Measurements from ENCODE around the gene LARGE2.
A peak's percentile ranks its signal among the peaks of the same experiment; 100 is the strongest.

The LARGE2 gene

DNA sequence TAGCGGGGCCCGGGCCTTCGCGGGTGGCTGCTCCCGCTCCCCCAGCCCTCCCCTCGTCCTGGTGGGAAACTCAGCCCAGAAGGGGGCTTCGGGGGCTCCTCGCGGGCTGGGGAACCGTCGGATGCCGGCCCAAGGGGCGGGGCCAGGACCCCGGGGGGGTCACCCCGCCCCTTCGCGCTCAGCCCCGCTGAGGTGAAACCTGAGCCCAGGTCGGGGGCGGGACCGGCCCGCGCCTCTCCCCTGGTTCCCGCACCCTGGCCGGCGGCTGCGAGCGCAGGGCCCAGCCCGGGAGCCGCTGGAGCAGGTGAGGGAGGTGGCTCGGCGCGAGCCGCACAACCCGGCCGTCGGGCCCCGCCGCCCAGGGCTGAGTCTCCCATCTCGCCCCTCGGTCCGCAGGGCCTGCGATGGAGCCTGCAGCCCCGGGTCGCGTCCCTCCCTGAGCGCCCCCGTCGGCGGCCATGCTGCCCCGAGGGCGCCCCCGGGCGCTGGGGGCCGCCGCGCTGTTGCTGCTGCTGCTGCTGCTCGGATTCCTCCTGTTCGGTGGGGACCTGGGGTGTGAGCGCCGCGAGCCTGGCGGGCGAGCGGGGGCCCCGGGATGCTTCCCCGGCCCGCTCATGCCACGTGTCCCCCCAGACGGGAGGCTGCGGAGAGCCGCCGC is at the start of gene LARGE2:
Gene LARGE2 (plus strand): TSS at position 232 of the 658 bp plus-strand sequence. CDS start 227 bp downstream, at position 459.
- DNase-seq (ENCODE audit: low spot score): no peak

GRCh38 chr11:45876401-45876800 is 46.1 kb upstream of the LARGE2 start:
- no peak for DNase-seq (ENCODE audit: low spot score)

DNA sequence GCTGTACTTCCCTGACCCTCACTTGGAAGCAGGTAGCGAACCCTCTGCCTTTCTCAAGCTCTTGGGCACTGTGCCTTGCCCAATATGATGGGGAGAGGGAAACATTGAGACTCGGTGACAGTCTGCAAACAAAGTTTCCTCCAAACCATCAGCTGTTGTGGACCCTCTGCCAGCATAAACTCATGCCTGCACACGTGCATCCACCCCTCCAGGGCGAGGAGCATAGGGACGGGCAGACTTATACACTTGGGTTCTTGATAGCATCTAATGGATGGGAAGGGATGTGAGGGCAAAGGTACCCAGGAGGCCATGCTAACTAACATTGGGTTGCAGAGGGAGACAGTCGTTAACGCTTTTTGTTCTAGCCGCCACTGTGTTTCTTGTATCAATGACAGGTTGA is 45.2 kb upstream of the LARGE2 start:
- no peak for DNase-seq (ENCODE audit: low spot score)

- no peak for DNase-seq (ENCODE audit: low spot score)
Measured at GRCh38 chr11:45877845-45878244, 44.6 kb upstream of the LARGE2 start.

DNA sequence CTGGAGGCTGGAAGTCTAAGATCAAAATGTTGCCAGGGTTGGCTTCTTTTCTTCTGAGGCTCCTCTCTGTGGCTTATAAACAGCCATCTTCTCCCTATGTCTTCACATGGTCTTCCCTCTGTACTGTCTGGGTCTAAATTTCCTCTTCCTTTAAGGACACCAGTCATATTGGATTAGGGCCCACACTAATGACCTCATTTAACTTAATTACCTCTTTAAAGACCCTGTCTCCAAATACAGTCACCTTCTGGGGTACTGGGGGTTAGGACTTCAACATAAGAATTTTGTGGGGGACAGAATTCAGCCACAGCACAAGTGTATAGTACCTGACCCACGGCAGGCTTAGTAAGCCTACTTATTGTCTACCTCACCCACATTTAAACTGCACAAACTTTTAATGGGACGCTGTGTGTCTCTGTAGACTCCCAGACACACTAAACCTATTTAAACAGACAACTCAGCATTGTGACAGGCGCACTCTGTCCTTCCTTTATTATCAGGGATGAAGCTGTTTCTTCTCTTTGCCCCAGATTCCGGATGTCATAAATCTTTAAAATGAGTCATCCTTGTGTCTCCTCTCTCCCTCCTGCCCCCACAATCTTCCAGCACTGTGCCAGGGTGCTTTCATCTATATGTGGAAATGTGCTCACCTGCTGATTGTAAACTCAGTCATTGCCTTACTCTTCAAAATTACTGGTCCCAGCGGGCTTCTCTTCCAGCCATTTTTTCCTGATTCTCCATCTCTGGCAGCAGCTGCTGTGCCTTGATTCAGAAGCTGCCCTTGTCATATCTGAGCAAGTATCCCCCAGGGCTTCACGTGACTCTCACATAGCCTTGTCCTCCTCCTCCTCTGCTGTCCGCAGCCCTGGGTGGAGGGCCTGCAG is 42.4 kb upstream of the LARGE2 start:
- DNase-seq (ENCODE audit: low spot score): no peak

DNA sequence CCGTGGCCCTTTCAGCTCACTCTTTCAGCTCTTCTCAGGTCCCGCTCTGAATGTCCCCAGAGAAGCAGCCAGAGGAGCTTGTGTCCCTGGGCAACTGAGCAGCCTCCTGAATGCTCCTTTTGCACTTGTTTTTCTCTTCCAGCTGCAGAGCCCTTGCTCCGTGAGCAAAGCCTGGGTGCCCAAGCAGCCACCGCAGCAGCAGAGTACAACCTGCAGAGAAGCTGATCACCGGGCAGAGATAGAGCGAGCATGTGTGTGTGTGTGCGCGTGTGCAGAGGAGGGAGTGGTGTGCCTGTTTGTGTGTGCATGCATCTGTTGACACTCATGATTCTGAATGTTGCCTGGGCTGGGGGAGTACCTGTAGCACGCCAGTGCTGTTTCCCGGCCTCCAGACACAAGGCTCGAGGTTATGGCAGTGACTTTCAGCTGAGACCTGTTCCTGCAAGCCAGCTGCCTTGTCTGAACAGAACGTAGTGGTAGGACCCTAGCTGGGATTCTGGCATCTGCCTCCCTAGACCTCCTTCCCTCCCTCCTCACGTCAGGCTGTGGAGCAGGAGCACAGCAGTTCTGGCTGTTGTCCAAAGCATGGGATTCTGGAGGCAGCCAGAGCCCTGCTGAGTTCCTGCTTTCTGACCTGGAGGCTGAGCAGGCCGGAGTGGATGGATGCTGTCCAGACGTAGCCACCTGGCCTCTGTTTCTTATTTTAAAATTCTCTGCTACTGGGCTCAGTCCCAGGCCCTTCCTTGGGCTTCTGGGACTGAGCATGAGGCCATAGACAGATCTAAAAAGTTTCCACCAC is 41.5 kb upstream of the LARGE2 start:
- DNase-seq (ENCODE audit: low spot score): no peak

DNA sequence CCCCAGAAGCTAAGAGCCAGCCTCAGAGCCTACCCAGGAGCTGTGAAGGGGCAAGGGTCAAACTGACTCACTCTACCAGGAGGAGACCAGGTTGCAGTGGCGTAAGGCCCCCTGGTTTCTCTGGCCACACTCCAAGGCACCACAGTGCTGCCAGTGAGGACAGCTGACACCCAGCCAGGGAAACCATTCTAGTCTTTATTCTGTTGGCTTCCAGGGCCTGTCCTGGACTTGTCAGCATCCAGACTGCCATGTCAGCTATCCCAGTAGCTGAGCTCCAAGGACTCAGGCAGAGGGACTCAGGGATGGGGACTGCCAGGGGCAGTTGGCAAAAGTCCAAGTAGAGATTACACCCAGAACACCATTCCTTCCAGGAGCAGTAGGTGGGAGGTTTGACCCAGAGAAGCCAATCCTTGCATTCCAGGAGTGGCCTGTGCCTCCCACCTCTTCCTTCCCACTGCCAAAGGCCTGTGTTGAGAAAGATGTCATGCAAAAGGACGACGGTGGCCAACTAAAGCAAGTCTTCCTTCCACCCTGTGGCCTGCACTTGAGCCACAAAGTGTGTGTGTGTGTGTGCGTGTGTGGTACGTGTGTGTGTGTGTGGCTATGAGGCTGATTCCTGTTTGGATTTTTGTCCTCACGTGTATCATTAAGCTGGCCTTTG is 40.6 kb upstream of the LARGE2 start:
- no peak for DNase-seq (ENCODE audit: low spot score)

GRCh38 chr11:45884596-45885185 is 37.8 kb upstream of the LARGE2 start:
- DNase-seq (ENCODE audit: low spot score): no peak

DNA sequence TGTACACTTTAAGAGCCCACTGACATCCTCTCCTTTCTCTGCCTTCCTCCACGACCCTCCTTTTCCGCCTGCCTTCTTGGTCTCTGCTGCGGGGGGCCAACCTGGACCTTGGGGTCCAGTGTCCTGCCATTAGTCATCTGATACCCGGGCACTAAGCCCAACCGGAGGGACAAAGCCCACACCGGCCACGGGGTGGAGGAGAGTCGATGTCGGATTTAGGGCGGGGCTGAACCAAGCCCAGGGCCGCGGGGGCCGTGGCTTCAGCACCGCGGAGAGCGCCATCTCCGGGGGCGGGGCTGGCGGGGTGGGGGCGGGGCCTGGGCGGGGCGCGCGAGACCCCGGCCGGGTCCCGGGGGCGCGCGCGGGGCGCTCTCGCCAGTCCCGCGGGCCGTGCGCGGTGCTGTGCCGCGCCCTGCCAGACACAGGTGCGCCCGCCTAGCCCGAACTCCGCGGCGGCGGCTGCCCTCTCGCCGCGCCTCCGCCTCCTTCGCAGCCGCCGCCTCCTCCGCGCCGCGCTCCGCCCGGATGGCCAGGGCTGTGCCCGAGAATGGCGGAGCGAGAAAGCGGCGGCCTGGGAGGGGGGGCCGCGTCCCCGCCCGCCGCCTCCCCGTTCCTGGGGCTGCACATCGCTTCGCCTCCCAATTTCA is 37.1 kb upstream of the LARGE2 start, which contains the start of gene MAPK8IP1:
Gene MAPK8IP1 (plus strand): TSS at position 378 of the 647 bp plus-strand sequence. CDS start 170 bp downstream, at position 548.
- DNase-seq (ENCODE audit: low spot score): peak; percentile 65

DNA sequence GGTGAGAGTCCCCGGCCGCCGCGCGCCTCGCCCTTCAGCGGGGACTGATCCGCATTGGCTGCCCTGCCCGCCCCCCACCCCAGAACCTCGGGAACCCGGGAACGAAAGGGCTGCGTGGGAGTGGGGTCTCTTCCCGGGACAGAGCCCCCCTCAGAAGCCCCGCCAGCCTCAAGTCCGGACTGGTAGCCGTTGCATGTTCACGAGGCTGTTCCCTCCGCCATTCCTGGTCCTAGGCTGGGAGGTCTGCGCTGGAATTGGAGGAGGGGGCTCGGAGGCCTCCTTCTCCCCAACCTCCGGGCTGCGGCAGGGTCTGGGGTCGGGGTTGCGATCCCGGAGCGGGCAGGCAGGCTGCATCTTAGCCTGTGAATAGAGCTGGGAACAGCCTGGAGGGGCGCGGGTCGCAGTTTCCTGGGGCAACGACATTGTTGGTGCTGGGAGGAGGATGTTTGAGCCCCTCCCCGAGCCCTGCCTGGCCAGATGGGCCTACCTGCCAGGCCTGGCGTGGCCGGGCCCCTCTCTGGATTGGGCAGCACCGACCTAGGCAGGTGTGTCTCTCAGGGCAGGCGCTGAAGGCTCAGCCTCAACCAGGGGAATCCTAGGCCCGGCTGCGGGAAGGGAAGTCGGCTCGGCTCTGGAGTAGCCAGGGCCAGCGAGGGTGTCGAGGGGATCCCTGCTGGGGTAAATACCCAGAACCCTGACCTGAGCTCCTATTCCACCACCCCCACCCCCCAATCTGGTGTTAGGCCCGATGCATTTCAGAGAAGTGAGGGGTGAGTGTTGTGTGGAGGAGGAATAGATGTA is 36.3 kb upstream of the LARGE2 start:
- DNase-seq (ENCODE audit: low spot score): no peak

DNA sequence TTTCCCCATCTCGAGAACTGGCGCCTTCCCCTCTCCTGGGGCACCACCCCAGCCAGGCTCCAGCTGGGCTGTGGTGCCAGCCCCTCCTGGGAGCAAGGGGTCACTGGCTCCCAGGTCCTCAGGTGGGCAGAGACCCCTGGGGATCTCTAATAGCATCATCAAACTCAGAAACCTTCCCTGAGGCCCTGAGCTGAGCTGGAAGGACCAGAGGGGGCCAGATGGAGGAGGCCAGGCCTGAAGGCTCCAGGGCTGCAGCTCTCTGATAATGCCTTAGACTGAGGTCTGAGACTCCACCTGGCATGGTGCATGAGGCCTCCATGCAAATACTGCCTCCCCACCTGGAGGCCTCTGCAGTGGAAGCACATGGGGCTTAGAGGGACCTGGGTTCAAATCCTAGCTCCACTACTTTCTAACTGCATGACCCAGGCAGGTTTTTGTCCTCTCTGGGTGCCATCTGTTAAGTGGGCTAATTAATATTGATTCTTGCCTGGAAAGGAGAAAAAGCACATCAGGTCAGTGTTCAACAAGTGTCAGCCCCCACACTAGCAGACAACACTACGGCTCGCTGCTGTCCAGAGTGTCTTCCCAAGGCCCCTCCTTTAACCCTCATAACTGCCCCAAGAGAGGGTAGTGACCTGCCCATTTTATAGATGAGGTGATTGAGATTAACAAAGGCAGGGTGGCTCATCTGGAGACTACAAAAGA is 35.5 kb upstream of the LARGE2 start:
- DNase-seq (ENCODE audit: low spot score): no peak

DNA sequence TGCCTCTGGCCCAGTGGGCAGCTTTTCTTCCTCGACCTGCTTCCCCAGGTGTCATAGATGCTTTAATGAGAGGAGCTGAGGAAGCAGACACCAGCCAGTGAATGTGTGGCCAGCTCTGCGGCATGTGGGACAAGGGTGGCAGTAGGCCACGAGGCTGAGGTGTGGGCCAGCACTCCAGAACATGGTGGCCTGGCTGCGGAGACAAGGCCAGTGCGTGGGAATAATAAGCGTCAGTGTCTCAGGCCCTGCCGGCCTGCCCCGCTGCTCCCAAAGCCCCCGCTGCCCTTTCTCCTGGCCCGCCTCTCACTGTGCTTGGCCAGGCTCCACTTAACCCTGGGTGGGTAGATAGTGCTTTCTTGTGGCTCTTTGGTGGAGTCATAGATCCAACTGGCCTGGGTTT is 34.9 kb upstream of the LARGE2 start:
- no peak for DNase-seq (ENCODE audit: low spot score)

GRCh38 chr11:45889555-45889954 is 32.9 kb upstream of the LARGE2 start:
- DNase-seq (ENCODE audit: low spot score): no peak

DNA sequence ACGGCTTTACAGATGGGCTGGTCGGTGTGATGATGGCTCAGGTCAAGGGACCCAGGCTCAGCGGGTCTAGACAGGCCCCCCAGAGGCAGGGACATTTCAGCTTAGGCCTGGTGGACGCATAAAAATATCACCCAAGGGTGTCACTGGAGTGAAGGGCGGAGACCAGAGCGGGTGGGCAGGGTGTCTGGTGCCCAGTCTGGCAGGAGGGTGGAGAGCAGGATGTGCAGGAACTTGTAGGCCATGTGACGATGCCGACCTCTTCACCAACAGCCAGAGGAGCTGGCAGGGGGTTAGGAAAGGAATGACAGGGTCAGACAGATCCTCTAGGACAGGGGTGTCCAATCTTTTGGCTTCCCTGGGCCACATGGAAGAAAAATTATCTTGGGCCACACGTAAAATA is 32.5 kb upstream of the LARGE2 start:
- DNase-seq (ENCODE audit: low spot score): no peak

- no peak for DNase-seq (ENCODE audit: low spot score)
Measured at GRCh38 chr11:45890886-45891550, 31.4 kb upstream of the LARGE2 start.

DNA sequence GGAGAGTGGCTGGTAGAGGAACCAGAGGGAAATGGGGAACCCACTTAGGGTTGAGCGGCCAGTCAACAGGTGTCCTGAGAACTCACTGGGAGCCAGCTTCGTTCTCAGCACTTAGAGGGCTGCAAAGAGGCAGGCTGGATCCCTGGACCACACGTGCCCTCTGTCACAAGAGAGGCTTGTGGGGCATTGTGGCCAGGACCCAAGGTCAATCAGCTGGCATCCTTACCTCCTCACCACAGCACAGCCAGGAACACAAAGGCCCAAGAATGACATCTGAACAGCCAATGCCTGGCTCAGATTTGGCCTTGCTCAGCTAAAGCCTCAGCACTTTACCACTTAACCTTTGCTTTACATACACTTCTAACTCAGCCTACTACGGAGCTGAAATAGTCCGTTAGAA is 29.6 kb upstream of the LARGE2 start:
- no peak for DNase-seq (ENCODE audit: low spot score)

DNA sequence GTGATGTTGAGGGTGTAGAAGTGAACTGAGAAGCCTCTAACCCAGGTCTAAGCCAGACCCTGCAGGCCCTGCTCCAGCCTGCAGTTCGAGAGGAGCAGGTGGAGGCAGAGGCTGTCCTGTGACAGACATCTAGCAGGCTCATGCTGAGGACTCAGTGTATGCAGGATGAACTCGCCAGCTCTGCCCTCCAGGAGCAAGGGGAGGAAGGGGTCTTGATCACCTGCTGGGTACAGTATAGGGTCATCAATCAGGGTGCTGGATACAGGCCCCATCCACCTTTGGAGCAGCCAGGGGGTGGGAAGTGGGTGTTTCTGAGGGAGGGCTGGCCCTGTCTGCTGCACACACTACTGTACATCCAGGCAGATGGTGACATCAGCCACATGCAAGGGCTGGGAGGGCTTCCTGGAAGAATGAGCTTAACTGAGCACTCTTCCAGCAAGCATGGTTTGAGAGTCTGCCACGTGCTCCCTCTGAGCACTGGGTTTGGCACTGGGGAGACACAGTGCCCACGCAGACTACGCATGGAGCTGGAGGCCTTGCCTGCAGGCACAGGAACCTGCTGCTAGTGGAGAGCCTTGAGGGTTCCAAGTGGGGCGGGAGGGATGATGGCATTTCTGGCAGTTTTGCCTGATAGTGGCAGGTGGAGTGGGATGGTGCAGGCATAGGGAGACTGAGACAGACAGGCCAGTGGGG is 27.8 kb upstream of the LARGE2 start:
- DNase-seq (ENCODE audit: low spot score): no peak

DNA sequence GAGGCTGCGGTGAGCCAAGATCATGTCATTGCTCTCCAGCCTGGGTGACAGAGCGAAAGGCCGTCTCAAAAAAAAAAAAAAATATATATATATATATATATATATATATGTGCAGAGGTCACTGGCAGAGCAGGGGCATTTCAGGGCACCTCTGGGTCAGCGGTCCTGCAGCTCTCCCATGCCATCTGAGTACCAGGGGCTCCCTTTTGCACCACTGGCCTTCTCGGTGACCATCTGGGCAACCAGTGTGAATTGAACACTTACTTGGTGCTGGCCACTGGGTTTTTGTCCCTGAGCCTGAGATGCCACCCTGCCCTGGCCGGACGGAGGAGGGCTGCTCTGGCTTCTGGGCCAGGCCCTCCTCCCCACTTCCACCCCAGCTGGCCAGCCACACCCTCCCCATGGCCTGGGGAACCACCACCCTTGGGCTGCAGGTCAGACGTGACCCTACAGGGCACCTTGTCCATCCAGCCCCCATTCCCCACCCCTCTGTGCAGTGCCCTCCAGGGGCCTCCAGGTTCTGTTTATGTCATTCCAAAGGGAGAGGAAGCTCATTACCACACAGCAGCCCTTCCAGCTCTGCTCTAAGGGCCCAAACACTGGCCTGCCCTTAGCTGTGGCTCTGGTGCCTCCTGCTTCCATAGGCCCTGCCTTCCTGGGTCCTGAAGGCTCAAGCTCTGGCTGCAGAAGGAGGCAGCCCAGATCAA is 26.8 kb upstream of the LARGE2 start:
- no peak for DNase-seq (ENCODE audit: low spot score)
